Liver (tissue), 9 donors: ENCODE results near the gene C4orf36. TPM values are rescaled to one million over a fixed set of nuclear protein-coding genes. Genes with fewer than 3 reads are reported as not detected.

ENCODE experiments used
- DNase-seq: peaks from one replicate; pipeline ENCODE4 v3.0.0-alpha.2; 2017; ENCODE audit warnings: low spot score
- H3K27ac ChIP-seq, 2 donors: one replicate each; pipeline ENCODE4 v1.7.0; 2013; ENCODE audit warnings: inconsistent platforms in 2 of 2, low read length in 2 of 2, control low read depth in 1 of 2, low read depth in 1 of 2, mild to moderate bottlenecking in 1 of 2
- H3K27me3 ChIP-seq, 4 donors: one replicate each; pipeline versions ENCODE4 v1.6.1 to v1.7.0; 2013; ENCODE audit warnings: low read length in 3 of 4, inconsistent platforms in 1 of 4, mild to moderate bottlenecking in 1 of 4, moderate library complexity in 1 of 4; ENCODE audit not compliant: control insufficient read depth in 4 of 4, insufficient read depth in 4 of 4
- H3K36me3 ChIP-seq, 4 donors: one replicate each; pipeline versions ENCODE4 v1.6.1 to v1.7.0; 2013; ENCODE audit warnings: low read length in 3 of 4, mild to moderate bottlenecking in 3 of 4, low read depth in 1 of 4, moderate library complexity in 1 of 4; ENCODE audit not compliant: control insufficient read depth in 4 of 4, insufficient read depth in 3 of 4
- H3K4me1 ChIP-seq, 4 donors: one replicate each; pipeline versions ENCODE4 v1.6.1 to v1.7.0; 2013; ENCODE audit warnings: low read length in 3 of 4, mild to moderate bottlenecking in 3 of 4, moderate library complexity in 1 of 4; ENCODE audit not compliant: control insufficient read depth in 4 of 4, insufficient read depth in 4 of 4
- H3K4me3 ChIP-seq, 3 donors: one replicate each; pipeline versions ENCODE4 v1.6.1 to v1.7.0; 2013; ENCODE audit warnings: low read length in 3 of 3, control low read depth in 1 of 3, low read depth in 1 of 3, mild to moderate bottlenecking in 1 of 3
- H3K9ac ChIP-seq, 2 donors: one replicate each; pipeline ENCODE4 v1.7.0; 2013; ENCODE audit warnings: low read length in 2 of 2, mild to moderate bottlenecking in 2 of 2, moderate library complexity in 2 of 2, control low read depth in 1 of 2, low read depth in 1 of 2
- H3K9me3 ChIP-seq, 4 donors: one replicate each; pipeline versions ENCODE4 v1.6.1 to v1.7.0; 2013; ENCODE audit warnings: low read length in 3 of 4; ENCODE audit not compliant: control insufficient read depth in 4 of 4
- ATF3 ChIP-seq: IDR thresholded peaks from 2 replicates; pipeline ENCODE4 v1.6.1; 2016; ENCODE audit warnings: antibody characterized with exemption
- CTCF ChIP-seq: fragments of 150-350 bp; IDR thresholded peaks from 2 replicates; pipeline ENCODE4 v1.5.1; 2017; ENCODE audit warnings: improper control_type of control experiment, low read depth, low read length; ENCODE audit not compliant: missing input control
- EGR1 ChIP-seq, 2 donors: IDR thresholded peaks; 2 replicates each; pipeline ENCODE4 v1.6.1; 2016 to 2018; ENCODE audit warnings: antibody characterized with exemption in 2 of 2, low read depth in 2 of 2
- FOXA1 ChIP-seq: IDR thresholded peaks from 2 replicates; pipeline ENCODE4 v1.6.1; 2016; ENCODE audit warnings: antibody characterized with exemption
- FOXA2 ChIP-seq: IDR thresholded peaks from 2 replicates; pipeline ENCODE4 v1.6.1; 2016; ENCODE audit warnings: antibody characterized with exemption
- GABPA ChIP-seq, 2 donors: IDR thresholded peaks in 1 of 2; conservative IDR thresholded peaks in 1 of 2; 2 replicates each; pipeline ENCODE4 v1.6.1; 2016; ENCODE audit warnings: antibody characterized with exemption in 2 of 2, mild to moderate bottlenecking in 1 of 2, moderate library complexity in 1 of 2
- HNF4A ChIP-seq, 2 donors: conservative IDR thresholded peaks; 2 replicates each; pipeline ENCODE4 v1.6.1; 2016; ENCODE audit warnings: antibody characterized with exemption in 2 of 2, mild to moderate bottlenecking in 2 of 2
- HNF4G ChIP-seq: IDR thresholded peaks from 2 replicates; pipeline ENCODE4 v1.6.1; 2016; ENCODE audit warnings: antibody characterized with exemption
- JUND ChIP-seq, 2 donors: IDR thresholded peaks; 2 replicates each; pipeline ENCODE4 v1.6.1; 2016; ENCODE audit warnings: antibody characterized with exemption in 2 of 2
- MAX ChIP-seq: IDR thresholded peaks from 2 replicates; pipeline ENCODE4 v1.6.1; 2016; ENCODE audit warnings: antibody characterized with exemption
- NR2F2 ChIP-seq: IDR thresholded peaks from 2 replicates; pipeline ENCODE4 v1.6.1; 2016; ENCODE audit warnings: antibody characterized with exemption
- RAD21 ChIP-seq, 2 donors: IDR thresholded peaks; 2 replicates each; pipeline ENCODE4 v1.6.1; 2016; ENCODE audit warnings: antibody characterized with exemption in 2 of 2, mild to moderate bottlenecking in 2 of 2
- REST ChIP-seq: IDR thresholded peaks from 2 replicates; pipeline ENCODE4 v1.6.1; 2016; ENCODE audit warnings: antibody characterized with exemption, mild to moderate bottlenecking
- RXRA ChIP-seq, 2 donors: IDR thresholded peaks; 2 replicates each; pipeline ENCODE4 v1.6.1; 2017 to 2018; ENCODE audit warnings: antibody characterized with exemption in 2 of 2, mild to moderate bottlenecking in 1 of 2
- SP1 ChIP-seq: IDR thresholded peaks from 2 replicates; pipeline ENCODE4 v1.6.1; 2018; ENCODE audit warnings: antibody characterized with exemption, mild to moderate bottlenecking
- TAF1 ChIP-seq: conservative IDR thresholded peaks from 2 replicates; pipeline ENCODE4 v1.6.1; 2016; ENCODE audit warnings: antibody characterized with exemption, mild to moderate bottlenecking
- YY1 ChIP-seq: IDR thresholded peaks from 2 replicates; pipeline ENCODE4 v1.6.1; 2016; ENCODE audit warnings: antibody characterized with exemption, mild to moderate bottlenecking
- ZBTB33 ChIP-seq: IDR thresholded peaks from 2 replicates; pipeline ENCODE4 v1.6.1; 2016; ENCODE audit warnings: antibody characterized with exemption
- WGBS: extraction: QIAGEN DNeasy Blood & Tissue Kit; methylation state at CpG from one replicate; pipeline ENCODE4 v1.1.7; 2013; 5-methylcytosine and 5-hydroxymethylcytosine counted together
- polyA plus RNA-seq, 2 donors: library from polyadenylated mRNA; stranded (reverse) in 1 of 2; unstranded in 1 of 2; fragments of 200-250 nt in 1 of 2; fragments of >200 nt in 1 of 2; fragmentation: Nextera tagmentation in 1 of 2; extraction: Ambion mirVana in 1 of 2; gene quantifications; one replicate each; pipeline versions ENCODE4 v1.2.1 to v1.2.3, GENCODE V29; 2013 to 2015
- total RNA-seq, 2 donors: library from RNA; depleted of rRNA; stranded (reverse); fragments of >200 nt; gene quantifications; one replicate each; pipeline ENCODE4 v1.2.3, GENCODE V29; 2014
- donor health status: healthy.
- donor health status: healthy.
- donor health status: healthy.
- donor health status: healthy.
- donor health status: healthy.

The C4orf36 gene
- total and polyA plus RNA-seq, 4 donors, result 0.09 TPM; not detected in 3

GRCh38 chr4:86855572-86855971, 36.6 kb downstream of the C4orf36 start (continued):
- TF ChIP-seq ZBTB33 (no peak), GABPA (IDR thresholded peaks at IDR 0.05 in 1 of 2, conservative IDR thresholded peaks at IDR 0.05 in 1 of 2) (no peak), TAF1 (no peak), CTCF (no peak), RAD21 (IDR thresholded peaks at IDR 0.05) (no peak)

- no peak for TF ChIP-seq FOXA2
- TF ChIP-seq FOXA1, result no peak
- no peak for TF ChIP-seq SP1
- TF ChIP-seq JUND (IDR thresholded peaks at IDR 0.05), result no peak
- TF ChIP-seq TAF1, result no peak
- no peak for TF ChIP-seq GABPA (IDR thresholded peaks at IDR 0.05 in 1 of 2, conservative IDR thresholded peaks at IDR 0.05 in 1 of 2)
- no peak for TF ChIP-seq YY1
- no peak for TF ChIP-seq CTCF
- TF ChIP-seq EGR1 (IDR thresholded peaks at IDR 0.05; ENCODE audit: low read depth in 2 of 2), result no peak
- no peak for TF ChIP-seq MAX
- TF ChIP-seq NR2F2, result no peak
- TF ChIP-seq ATF3, result no peak
- TF ChIP-seq HNF4G, result no peak
- TF ChIP-seq ZBTB33, result no peak
- no peak for TF ChIP-seq HNF4A (conservative IDR thresholded peaks at IDR 0.05)
- TF ChIP-seq RAD21 (IDR thresholded peaks at IDR 0.05), result no peak
- no peak for TF ChIP-seq RXRA (IDR thresholded peaks at IDR 0.05)
- TF ChIP-seq REST, result no peak
- no peak for DNase-seq
- Histone ChIP-seq H3K9me3 (no peaks in the 10 kb centered on the region), H3K9ac (no peak overlapping the region), H3K27me3 (no peaks in the 10 kb centered on the region), H3K4me1 (no peaks in the 10 kb centered on the region), H3K27ac (no peak overlapping the region), H3K36me3 (no peaks in the 10 kb centered on the region), H3K4me3 (no peak overlapping the region)
- WGBS, result 95% methylated on average over 5 of the region's 5 CpGs
These were observed 39.0 kb downstream of the C4orf36 start for GRCh38 chr4:86853209-86853608.
